GM12878 (cell line): ENCODE results near the gene PHF1. TPM values are rescaled to one million over a fixed set of nuclear protein-coding genes. Genes with fewer than 3 reads are reported as not detected.

Experiments used
- BACH1 ChIP-seq: fragments of 450-650 bp; IDR thresholded peaks from 2 replicates; pipeline ENCODE4 v1.6.1; 2017; ENCODE audit warnings: mild to moderate bottlenecking, borderline replicate concordance
- CEBPB ChIP-seq, 2 experiments: fragments of 150-350 bp in 1 of 2; IDR thresholded peaks; 2 replicates each; pipeline ENCODE4 v1.6.1; 2012 to 2014; ENCODE audit warnings: low read depth in 2 of 2, low read length in 2 of 2, borderline replicate concordance in 1 of 2, inconsistent platforms in 1 of 2
- HDGF ChIP-seq: fragments of 450-650 bp; IDR thresholded peaks from 2 replicates; pipeline ENCODE4 v1.6.1; 2016; ENCODE audit warnings: antibody characterized with exemption
- IKZF2 ChIP-seq, 2 experiments: fragments of 450-650 bp; IDR thresholded peaks; 2 replicates each; pipeline ENCODE4 v1.6.1; 2017; ENCODE audit warnings: mild to moderate bottlenecking in 2 of 2, moderate library complexity in 2 of 2
- MEF2A ChIP-seq: IDR thresholded peaks from 2 replicates; pipeline ENCODE4 v1.6.1; 2011; ENCODE audit warnings: low read depth, mild to moderate bottlenecking, low read length, moderate library complexity; ENCODE audit not compliant: insufficient read depth
- MTA3 ChIP-seq: IDR thresholded peaks from 2 replicates; pipeline ENCODE4 v1.6.1; 2012; ENCODE audit warnings: low read length, inconsistent platforms, borderline replicate concordance
- NFIC ChIP-seq: IDR thresholded peaks from 2 replicates; pipeline ENCODE4 v1.6.1; 2012; ENCODE audit warnings: low read depth, mild to moderate bottlenecking, inconsistent platforms, low read length, moderate library complexity
- NFYA ChIP-seq: IDR thresholded peaks from 2 replicates; pipeline ENCODE4 v1.6.1; 2011; ENCODE audit warnings: low read depth, mild to moderate bottlenecking, low read length, improper control_type of control experiment, borderline replicate concordance
- NKRF ChIP-seq: fragments of 450-650 bp; conservative IDR thresholded peaks from 2 replicates; pipeline ENCODE4 v1.6.1; 2017; ENCODE audit warnings: mild to moderate bottlenecking, moderate library complexity
- NR2C2 ChIP-seq: IDR thresholded peaks from 2 replicates; pipeline ENCODE4 v1.6.1; 2011; ENCODE audit warnings: borderline replicate concordance, low read depth; ENCODE audit not compliant: control insufficient read depth, insufficient read length
- PAX8 ChIP-seq: fragments of 450-650 bp; IDR thresholded peaks from 2 replicates; pipeline ENCODE4 v1.6.1; 2017; ENCODE audit warnings: mild to moderate bottlenecking, moderate library complexity
- PKNOX1 ChIP-seq: fragments of 450-650 bp; IDR thresholded peaks from 2 replicates; pipeline ENCODE4 v1.6.1; 2016; ENCODE audit warnings: mild to moderate bottlenecking
- POU2F2 ChIP-seq: IDR thresholded peaks from 3 replicates; pipeline ENCODE4 v1.6.1; 2011; ENCODE audit warnings: low read depth, mild to moderate bottlenecking, low read length, borderline replicate concordance
- SMAD5 ChIP-seq: IDR thresholded peaks from 2 replicates; pipeline ENCODE4 v1.6.1; 2016; ENCODE audit warnings: antibody characterized with exemption, low read depth
- SRF ChIP-seq, 2 experiments: IDR thresholded peaks; 2 replicates each; pipeline ENCODE4 v1.6.1; 2011; ENCODE audit warnings: low read depth in 2 of 2, low read length in 2 of 2, mild to moderate bottlenecking in 1 of 2, moderate library complexity in 1 of 2
- STAT3 ChIP-seq: IDR thresholded peaks from 2 replicates; pipeline ENCODE4 v1.6.1; 2011; ENCODE audit warnings: low read depth, low read length, improper control_type of control experiment
- SUZ12 ChIP-seq: fragments of 200-600 bp; sonication (generic); IDR thresholded peaks from one replicate; pipeline ENCODE4 v1.6.1; 2018; ENCODE audit warnings: antibody characterized with exemption, mild to moderate bottlenecking; ENCODE audit not compliant: unreplicated experiment
- TBL1XR1 ChIP-seq: IDR thresholded peaks from 2 replicates; pipeline ENCODE4 v1.6.1; 2012; ENCODE audit warnings: low read depth, low read length, improper control_type of control experiment
- ZNF24 ChIP-seq: fragments of 450-650 bp; IDR thresholded peaks from 2 replicates; pipeline ENCODE4 v1.6.1; 2017; ENCODE audit warnings: antibody characterized with exemption, mild to moderate bottlenecking
- polyA plus RNA-seq, 11 experiments: library from polyadenylated mRNA; depleted of rRNA in 4 of 11; unstranded in 6 of 11; stranded (reverse) in 5 of 11; fragments of >200 nt; fragmentation: Nextera tagmentation in 4 of 11; fragmentation: Illumina TruSeq in 1 of 11; extraction: Ambion mirVana in 4 of 11; extraction: Trizol in 1 of 11; gene quantifications; 1 replicate in 1 of 11; 2 replicates in 10 of 11; pipeline versions ENCODE4 v1.2.1 to v1.2.3, GENCODE V29; 2011 to 2016; ENCODE audit warnings: inconsistent platforms in 2 of 11, missing spikeins in 2 of 11, low read depth in 1 of 11
- total RNA-seq, 4 experiments: library from RNA; depleted of rRNA in 3 of 4; stranded (reverse); fragments of >200 nt in 3 of 4; fragmentation: Illumina TruSeq in 1 of 4; extraction: Trizol in 1 of 4; gene quantifications; 2 replicates each; pipeline versions ENCODE4 v1.2.1 to v1.2.3, GENCODE V29; 2013 to 2021
- TF ChIP-seq, protein P1 (sequence below): fragments of 450-650 bp; IDR thresholded peaks from 2 replicates; pipeline ENCODE4 v1.6.1; 2017; ENCODE audit warnings: low read depth, mild to moderate bottlenecking, moderate library complexity
- TF ChIP-seq, protein P2 (sequence below), 3 experiments: IDR thresholded peaks in 2 of 3; conservative IDR thresholded peaks in 1 of 3; 2 replicates each; pipeline ENCODE4 v1.5.1; 2011; ENCODE audit warnings: low read depth in 3 of 3, low read length in 3 of 3, mild to moderate bottlenecking in 3 of 3, control low read depth in 2 of 3, moderate library complexity in 2 of 3, inconsistent platforms in 1 of 3, mixed read lengths in 1 of 3; ENCODE audit not compliant: control insufficient read depth in 2 of 3, insufficient read depth in 1 of 3; ENCODE audit errors: extremely low read depth in 1 of 3
- TF ChIP-seq, protein P3 (sequence below): IDR thresholded peaks from 2 replicates; pipeline ENCODE4 v1.6.1; 2012; ENCODE audit warnings: low read depth, low read length, improper control_type of control experiment

Gene PHF1
- total and polyA plus RNA-seq, 10 of the 15 experiments (the other 5 are each of a cell fraction or from before 2014, with no cell fraction given): 1.3 to 17.8 (median 6.2) TPM

DNA sequence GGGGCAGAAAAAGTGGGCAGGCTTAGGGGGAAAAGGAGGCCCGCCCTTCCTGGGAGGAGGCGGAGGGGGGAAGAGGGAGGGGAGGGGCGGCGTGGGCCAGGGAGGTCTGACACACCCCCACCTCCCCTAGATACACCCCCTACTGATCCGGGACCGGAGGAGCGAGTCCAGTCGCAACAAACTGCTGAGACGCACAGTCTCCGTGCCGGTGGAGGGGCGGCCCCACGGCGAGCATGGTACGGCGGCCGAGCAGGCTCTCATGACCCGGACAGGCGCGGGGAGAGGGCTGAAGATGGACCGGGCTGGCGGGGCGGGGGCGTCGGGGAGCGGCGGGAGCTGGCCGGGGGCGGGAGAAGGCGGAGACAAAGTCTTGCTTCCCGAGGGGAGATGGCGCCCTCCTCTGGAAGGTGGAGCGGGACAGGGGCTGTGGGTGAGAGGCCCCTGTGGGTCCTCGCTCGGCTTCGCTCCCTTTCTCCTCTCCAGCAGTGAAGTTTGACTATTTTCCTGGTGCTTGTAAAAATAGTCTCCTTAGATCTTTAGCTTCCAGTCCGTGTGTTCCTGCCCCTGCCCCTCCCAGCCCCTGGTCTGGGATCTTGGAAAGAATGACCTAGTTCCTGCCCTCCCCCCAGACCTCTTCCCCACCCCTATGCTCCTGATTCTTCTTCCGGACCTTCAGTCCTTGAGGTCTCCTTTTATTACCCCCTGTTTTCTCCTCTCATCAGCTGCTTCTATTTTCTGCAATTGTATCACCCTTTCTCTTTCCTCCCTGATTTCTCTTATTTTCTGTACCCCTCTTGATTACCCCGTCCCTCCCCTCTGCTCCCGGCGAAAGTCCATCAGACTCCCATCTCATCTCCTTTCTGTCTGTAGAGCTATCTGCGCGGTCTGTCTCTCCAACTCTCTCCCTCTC is 15.1 kb downstream of the PHF1 start (continued):
- TF ChIP-seq, protein P1, sequence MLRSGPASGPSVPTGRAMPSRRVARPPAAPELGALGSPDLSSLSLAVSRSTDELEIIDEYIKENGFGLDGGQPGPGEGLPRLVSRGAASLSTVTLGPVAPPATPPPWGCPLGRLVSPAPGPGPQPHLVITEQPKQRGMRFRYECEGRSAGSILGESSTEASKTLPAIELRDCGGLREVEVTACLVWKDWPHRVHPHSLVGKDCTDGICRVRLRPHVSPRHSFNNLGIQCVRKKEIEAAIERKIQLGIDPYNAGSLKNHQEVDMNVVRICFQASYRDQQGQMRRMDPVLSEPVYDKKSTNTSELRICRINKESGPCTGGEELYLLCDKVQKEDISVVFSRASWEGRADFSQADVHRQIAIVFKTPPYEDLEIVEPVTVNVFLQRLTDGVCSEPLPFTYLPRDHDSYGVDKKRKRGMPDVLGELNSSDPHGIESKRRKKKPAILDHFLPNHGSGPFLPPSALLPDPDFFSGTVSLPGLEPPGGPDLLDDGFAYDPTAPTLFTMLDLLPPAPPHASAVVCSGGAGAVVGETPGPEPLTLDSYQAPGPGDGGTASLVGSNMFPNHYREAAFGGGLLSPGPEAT: 0 out of 2 replicates have a peak, but pooled peaks have one; percentile 5
- TF ChIP-seq CEBPB (IDR thresholded peaks at IDR 0.05; ENCODE audit: borderline replicate concordance in 1 of 2, low read depth in 2 of 2, low read length in 2 of 2) (no peak), SUZ12 (no peak), IKZF2 (IDR thresholded peaks at IDR 0.05) (peak; percentile 34 to 51; a peak in 3 of 4 replicates), ZNF24 (no peak), MEF2A (no peak), SMAD5 (no peak), STAT3 (no peak), NFIC (no peak), NKRF (peak; percentile 38; the same call in 1 of the 2 replicates), SRF (IDR thresholded peaks at IDR 0.05; ENCODE audit: low read depth in 2 of 2, low read length in 2 of 2) (no peak), POU2F2 (0 out of 3 replicates have a peak, but pooled peaks have one; percentile 41), MTA3 (no peak), HDGF (no peak), BACH1 (peak; percentile 66; the same call in 1 of the 2 replicates), TBL1XR1 (no peak), PAX8 (no peak), PKNOX1 (no peak), NFYA (no peak), NR2C2 (no peak)
- TF ChIP-seq, protein P2, sequence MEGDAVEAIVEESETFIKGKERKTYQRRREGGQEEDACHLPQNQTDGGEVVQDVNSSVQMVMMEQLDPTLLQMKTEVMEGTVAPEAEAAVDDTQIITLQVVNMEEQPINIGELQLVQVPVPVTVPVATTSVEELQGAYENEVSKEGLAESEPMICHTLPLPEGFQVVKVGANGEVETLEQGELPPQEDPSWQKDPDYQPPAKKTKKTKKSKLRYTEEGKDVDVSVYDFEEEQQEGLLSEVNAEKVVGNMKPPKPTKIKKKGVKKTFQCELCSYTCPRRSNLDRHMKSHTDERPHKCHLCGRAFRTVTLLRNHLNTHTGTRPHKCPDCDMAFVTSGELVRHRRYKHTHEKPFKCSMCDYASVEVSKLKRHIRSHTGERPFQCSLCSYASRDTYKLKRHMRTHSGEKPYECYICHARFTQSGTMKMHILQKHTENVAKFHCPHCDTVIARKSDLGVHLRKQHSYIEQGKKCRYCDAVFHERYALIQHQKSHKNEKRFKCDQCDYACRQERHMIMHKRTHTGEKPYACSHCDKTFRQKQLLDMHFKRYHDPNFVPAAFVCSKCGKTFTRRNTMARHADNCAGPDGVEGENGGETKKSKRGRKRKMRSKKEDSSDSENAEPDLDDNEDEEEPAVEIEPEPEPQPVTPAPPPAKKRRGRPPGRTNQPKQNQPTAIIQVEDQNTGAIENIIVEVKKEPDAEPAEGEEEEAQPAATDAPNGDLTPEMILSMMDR (IDR thresholded peaks at IDR 0.05 in 2 of 3, conservative IDR thresholded peaks at IDR 0.05 in 1 of 3; ENCODE audit: control insufficient read depth in 2 of 3, extremely low read depth in 1 of 3, insufficient read depth in 1 of 3, low read depth in 3 of 3, low read length in 3 of 3): peak; percentile 46 to 72 (median 69)
- TF ChIP-seq, protein P3, sequence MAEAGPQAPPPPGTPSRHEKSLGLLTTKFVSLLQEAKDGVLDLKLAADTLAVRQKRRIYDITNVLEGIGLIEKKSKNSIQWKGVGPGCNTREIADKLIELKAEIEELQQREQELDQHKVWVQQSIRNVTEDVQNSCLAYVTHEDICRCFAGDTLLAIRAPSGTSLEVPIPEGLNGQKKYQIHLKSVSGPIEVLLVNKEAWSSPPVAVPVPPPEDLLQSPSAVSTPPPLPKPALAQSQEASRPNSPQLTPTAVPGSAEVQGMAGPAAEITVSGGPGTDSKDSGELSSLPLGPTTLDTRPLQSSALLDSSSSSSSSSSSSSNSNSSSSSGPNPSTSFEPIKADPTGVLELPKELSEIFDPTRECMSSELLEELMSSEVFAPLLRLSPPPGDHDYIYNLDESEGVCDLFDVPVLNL: no peak
